Measurements from ENCODE around the gene PKNOX2.

The PKNOX2 gene

GRCh38 chr11:125441648-125442410 is 277.3 kb downstream of the PKNOX2 start:
- no peak for DNase-seq (ENCODE audit: low read depth in 2 of 2)

- no peak for DNase-seq (ENCODE audit: low read depth in 2 of 2)
These were observed 278.4 kb downstream of the PKNOX2 start for GRCh38 chr11:125442946-125443345.

GRCh38 chr11:125443767-125444311 is 279.3 kb downstream of the PKNOX2 start:
- DNase-seq (ENCODE audit: low read depth in 2 of 2): no peak

DNA sequence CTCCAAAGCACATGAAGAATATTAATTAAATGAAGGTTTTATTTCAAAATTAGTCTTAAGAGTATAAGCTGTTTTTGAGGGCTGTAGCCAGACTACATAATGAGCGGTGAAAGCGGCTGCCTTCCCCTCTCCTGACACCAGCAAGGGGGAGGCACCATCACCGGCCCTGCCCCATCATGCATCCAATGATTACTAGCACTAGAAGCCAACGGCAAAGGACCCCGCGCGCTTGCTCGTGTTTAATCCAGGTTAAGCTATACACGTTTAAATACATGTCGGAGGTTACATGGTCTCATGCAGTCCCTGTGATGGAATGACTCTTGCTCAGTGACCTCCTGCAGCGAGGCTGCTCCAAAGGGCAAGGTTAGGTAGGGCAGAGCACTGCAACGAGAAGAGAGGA is 281.2 kb downstream of the PKNOX2 start:
- no peak for DNase-seq (ENCODE audit: low read depth in 2 of 2)

DNA sequence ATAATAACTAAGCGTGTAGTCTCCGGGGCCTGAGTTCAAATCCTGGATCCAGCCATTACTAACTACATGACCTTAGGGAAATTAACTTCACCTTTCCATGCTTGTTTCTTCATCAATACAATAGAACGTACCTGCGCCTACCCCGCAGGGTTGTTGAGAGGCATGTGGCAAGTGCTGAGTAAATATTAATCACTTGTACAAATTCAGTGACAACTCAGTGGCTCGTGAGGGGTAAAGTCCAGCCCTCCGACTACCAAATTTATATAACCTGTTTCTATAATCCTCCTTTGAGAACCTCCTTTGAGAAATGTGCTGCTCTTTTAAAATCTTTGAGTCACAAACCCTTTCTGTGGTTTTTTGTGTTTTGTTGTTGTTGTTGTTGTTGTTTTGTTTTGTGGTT is 281.7 kb downstream of the PKNOX2 start:
- DNase-seq (ENCODE audit: low read depth in 2 of 2): no peak

DNA sequence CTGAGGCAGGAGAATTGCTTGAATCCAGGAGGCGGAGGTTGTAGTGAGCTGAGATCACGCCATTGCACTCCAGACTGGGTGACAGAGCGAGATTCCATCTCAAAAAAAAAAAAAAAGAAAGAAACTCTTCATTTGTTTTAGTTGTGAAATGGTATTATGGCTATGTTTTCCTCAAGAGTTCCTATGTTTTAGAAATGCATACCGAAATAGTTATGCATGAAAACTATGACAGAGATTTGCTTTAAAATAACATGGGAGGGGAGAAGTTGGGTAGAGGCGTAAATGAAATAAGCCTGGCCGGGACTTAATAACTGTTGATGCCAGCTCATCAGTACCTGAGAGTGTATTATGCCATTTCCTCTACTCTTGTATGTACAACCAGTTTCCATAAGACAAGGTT is 283.2 kb downstream of the PKNOX2 start:
- no peak for DNase-seq (ENCODE audit: low read depth in 2 of 2)

- DNase-seq (ENCODE audit: low read depth in 2 of 2): no peak
These were observed 283.6 kb downstream of the PKNOX2 start for GRCh38 chr11:125448136-125448535.

DNA sequence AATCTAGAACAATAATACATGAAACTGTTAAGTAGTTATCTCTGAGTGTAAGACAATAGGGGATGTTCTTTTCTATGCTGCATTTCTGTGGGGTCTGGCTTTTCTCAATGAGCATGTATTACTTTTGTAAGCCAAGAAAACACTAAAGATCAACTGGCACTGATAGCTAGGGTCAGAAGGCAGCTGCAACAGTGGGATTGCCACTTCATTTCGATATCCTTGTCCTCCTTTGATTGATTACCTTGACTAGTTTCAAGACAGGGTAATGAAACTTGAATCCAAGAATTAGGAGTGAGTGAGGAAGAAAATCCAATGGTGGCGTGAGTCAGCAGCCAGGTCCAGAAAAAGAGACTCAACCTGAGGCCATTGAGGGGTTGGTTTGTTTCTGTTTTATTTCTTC is 285.0 kb downstream of the PKNOX2 start:
- DNase-seq (ENCODE audit: low read depth in 2 of 2): no peak

GRCh38 chr11:125451400-125452124 is 287.0 kb downstream of the PKNOX2 start:
- no peak for DNase-seq (ENCODE audit: low read depth in 2 of 2)

GRCh38 chr11:125452125-125452470 is 287.5 kb downstream of the PKNOX2 start:
- no peak for DNase-seq (ENCODE audit: low read depth in 2 of 2)

GRCh38 chr11:125454047-125454446 is 289.5 kb downstream of the PKNOX2 start:
- no peak for DNase-seq (ENCODE audit: low read depth in 2 of 2)

DNA sequence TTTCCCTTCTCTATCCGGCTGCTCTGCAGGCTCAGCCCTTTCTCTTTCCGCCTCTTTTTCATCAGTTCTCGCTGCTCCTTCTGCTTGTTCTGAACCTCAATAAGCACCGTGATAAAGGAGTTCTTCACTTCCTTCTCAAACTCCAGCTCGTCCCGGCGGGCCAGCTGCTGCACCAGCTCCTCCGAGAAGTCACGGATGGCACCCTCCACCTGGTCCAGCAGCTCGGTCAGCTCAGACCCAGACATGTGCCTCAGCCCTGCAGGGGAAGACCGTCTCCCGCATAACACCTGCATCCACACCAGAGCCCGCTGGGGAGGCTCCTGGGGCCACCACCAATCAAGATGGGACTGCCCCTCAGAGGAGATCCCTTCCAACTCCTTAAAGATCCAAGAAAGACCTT is 291.3 kb downstream of the PKNOX2 start:
- DNase-seq (ENCODE audit: low read depth in 2 of 2): no peak

GRCh38 chr11:125457814-125458343 is 293.3 kb downstream of the PKNOX2 start:
- DNase-seq (ENCODE audit: low read depth in 2 of 2): no peak

GRCh38 chr11:125460275-125460674 is 295.7 kb downstream of the PKNOX2 start:
- no peak for DNase-seq (ENCODE audit: low read depth in 2 of 2)

DNA sequence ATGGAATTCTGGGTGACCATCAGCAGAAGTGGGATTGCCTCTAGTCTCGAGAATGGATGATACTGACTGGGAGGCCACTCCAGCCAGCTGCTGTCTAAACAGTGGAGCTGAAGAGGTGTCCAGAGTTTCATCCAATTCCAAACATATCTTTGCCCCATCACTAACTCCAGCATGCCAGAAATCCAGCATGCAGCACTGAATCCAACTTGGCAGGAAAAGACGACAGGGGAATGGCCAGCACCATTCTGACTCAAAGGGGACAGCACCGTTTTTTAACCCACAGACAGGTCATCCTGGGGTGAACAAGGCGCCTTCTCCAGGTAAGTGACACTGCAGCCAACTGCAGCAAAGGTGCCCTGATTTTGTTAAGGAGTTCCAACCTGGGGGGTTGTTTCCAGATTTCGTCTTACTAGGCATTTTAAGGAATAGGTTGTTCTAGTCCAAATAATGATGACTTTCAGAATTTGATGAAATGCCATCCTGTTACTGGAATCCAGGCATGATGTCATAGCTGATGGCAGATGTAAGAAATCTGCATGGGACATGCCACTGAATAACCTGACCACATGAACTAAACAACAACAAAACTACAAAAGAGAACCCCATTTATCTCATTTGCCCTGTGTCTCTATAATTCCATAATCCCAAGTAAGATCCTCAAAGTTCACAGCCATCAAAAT is 299.2 kb downstream of the PKNOX2 start:
- no peak for DNase-seq (ENCODE audit: low read depth in 2 of 2)

DNA sequence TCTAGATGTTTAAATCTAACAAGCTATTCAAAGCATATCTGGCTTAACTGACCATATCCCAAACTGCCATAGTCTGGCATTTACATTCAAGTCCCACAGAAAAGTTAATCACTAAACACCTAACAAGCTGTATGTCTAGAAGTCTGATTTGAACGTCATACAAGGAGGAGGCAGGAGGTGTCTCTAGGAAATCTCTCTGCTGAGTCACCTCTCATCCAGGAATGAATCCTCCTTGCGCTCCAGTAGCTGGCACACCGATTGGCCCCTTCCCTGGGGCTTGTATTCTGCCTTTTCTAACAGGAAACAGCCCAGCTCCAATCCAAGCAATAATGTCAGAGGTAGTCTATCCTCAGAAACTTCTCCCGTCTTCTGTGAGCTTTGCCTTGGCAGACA is 299.7 kb downstream of the PKNOX2 start:
- DNase-seq (ENCODE audit: low read depth in 2 of 2): no peak

DNA sequence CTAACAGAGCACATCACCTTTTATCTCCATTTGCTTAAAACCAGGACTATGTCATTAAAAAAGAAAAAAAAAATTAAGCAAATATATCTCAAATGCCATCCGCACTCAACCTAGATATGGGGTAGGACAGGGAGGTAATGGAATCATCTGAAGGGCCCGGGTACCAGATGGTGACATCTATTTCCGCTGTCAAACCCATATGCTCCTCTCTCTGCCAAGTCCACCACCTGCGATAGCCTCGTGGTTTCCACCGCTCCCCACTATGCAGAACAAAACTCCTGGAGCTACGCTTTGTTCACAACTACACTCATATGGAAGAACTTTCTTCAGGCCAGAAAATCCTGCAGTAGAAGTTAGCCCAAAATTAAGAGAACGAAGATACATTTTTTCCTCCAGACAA is 300.1 kb downstream of the PKNOX2 start:
- DNase-seq (ENCODE audit: low read depth in 2 of 2): no peak

- DNase-seq (ENCODE audit: low read depth in 2 of 2): no peak
These were observed 300.7 kb downstream of the PKNOX2 start for GRCh38 chr11:125465255-125465654.

DNA sequence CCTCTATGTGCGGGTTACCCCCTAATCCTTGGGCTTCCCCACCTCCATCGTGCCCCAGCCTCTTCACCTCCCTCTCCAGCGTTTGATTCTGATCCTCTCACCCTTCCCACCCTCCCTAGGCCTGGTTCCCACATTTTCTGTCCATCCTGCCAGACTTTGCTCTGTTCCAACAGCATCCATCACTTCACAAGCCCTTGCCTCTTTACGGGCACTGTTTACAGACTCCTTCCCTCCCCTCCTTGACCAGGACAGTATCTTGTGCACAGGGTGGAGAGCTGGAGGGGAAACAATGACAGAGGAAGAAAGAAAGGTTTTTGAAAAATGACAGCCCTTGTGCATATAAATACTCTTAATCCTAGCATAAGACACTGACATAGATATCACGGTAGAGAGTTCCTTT is 301.1 kb downstream of the PKNOX2 start:
- DNase-seq (ENCODE audit: low read depth in 2 of 2): no peak

DNA sequence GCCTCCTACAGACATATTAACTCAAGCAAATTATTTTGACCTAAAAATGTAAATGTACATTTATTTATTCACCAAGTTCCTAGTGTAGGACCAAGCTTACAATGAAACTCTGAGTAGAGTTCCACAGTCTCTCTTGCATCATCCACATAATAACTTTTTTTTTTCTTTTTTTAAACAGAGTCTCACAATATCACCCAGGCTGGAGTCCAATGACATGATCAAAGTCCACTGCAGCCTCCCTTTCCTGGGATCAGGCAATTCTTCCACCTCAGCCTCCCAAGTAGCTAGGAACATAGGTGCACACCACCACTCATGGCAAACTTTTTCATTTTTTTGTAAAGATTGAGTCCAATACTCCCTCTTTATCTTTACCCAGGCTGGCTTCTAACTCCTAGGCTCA is 303.5 kb downstream of the PKNOX2 start:
- no peak for DNase-seq (ENCODE audit: low read depth in 2 of 2)

- no peak for DNase-seq (ENCODE audit: low read depth in 2 of 2)
These were observed 304.3 kb downstream of the PKNOX2 start for GRCh38 chr11:125468852-125469251.

DNA sequence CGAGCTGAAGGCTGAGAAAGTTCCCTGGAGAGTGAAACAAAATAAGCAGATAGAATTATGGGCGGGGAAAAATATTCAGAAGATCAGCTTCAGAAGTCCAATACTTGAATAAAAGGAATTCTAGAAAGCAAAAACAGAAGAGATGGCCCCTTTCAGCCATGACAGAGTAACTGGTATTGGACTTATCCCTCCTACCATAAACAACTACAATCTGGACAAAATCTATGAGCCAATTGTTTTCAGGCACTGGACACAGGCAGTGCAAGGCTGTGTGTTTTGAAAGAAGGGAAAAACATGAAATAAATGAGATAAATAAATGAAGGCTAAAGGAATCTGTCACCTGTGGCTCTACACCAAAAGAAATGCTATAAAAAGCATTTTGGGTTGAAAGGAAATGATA is 305.8 kb downstream of the PKNOX2 start:
- DNase-seq (ENCODE audit: low read depth in 2 of 2): no peak
